ENCODE results near the gene FAF2. TPM values are rescaled to one million over a fixed set of nuclear protein-coding genes. Genes with fewer than 3 reads are reported as not detected.
"Not testable (repeated sequence)": the region's sequence is repeated elsewhere in the genome, so short reads cannot be mapped to it uniquely, and the experiment has no call there.

Gene FAF2
- total RNA-seq, 2 donors from 2014 or later: 41.1 to 41.3 TPM

GRCh38 chr5:176461349-176461748, 13.2 kb downstream of the FAF2 start:
- peaks cover 36% of the 10 kb centered on the region for H3K36me3 Mint-ChIP-seq (ENCODE audit: low read depth)
- no peak for ATAC-seq (replicated peaks)
- H3K27ac Mint-ChIP-seq: no peak overlapping the region
- H3K9me3 Mint-ChIP-seq: no peaks in the 10 kb centered on the region
- no peak overlapping the region for H3K4me3 Mint-ChIP-seq
- H3K27me3 Mint-ChIP-seq: no peaks in the 10 kb centered on the region
- peaks cover 12% of the 10 kb centered on the region for H3K4me1 Mint-ChIP-seq

DNA sequence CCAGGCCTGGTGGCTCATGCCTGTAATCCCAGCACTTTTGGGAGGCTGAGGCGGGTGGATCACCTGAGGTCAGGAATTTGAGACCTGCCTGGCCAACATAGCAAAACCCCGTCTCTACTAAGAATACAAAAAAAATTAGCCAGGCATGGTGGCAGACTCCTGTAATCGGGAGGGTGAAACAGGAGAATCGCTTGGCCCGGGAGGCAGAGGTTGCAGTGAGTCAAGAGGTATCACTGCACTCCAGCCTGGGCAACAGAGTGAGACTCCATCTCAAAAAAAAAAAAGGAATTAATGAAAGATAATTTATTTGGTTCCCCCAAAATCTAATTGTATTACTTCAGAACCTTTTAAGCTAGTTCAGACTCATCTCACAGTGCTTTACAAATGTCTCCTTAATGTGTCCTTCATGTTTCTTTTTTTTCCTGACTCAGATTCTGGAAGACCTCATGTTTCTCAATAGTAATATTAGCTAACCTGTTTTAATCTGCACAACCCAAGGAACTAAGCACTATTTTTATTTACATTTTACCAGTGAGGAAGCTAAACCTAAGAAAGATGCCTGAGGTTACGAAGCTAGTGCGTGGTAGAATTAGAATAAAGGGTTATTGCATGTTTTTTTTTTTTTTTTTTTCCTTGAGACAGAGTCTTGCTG, 15.1 kb downstream of the FAF2 start:
- peaks cover 46% of the 10 kb centered on the region for H3K36me3 Mint-ChIP-seq (ENCODE audit: low read depth)
- no peak for ATAC-seq (replicated peaks)

GRCh38 chr5:176466245-176466871, 18.2 kb downstream of the FAF2 start:
- ATAC-seq (replicated peaks): no peak
- Mint-ChIP-seq H3K27me3 (no peaks in the 10 kb centered on the region), H3K9me3 (no peaks in the 10 kb centered on the region), H3K4me1 (peaks cover 9% of the 10 kb centered on the region), H3K27ac (peak overlapping the region; percentile 33), H3K36me3 (ENCODE audit: low read depth) (peaks cover 52% of the 10 kb centered on the region), H3K4me3 (no peak overlapping the region)

More for the DNA sequence above, 15.1 kb downstream of the FAF2 start:
- Mint-ChIP-seq H3K9me3 (no peaks in the 10 kb centered on the region), H3K4me3 (no peak overlapping the region), H3K4me1 (peaks cover 17% of the 10 kb centered on the region), H3K27ac (no peak overlapping the region), H3K27me3 (no peaks in the 10 kb centered on the region)

GRCh38 chr5:176469296-176469695, 21.1 kb downstream of the FAF2 start:
- Mint-ChIP-seq H3K36me3 (ENCODE audit: low read depth) (peaks cover 59% of the 10 kb centered on the region), H3K9me3 (no peaks in the 10 kb centered on the region), H3K4me1 (peaks cover 20% of the 10 kb centered on the region), H3K27ac (no peak overlapping the region), H3K27me3 (no peaks in the 10 kb centered on the region), H3K4me3 (no peak overlapping the region)
- no peak for ATAC-seq (replicated peaks)

GRCh38 chr5:176470539-176470938, 22.4 kb downstream of the FAF2 start:
- H3K4me1 Mint-ChIP-seq: peaks cover 20% of the 10 kb centered on the region
- no peaks in the 10 kb centered on the region for H3K27me3 Mint-ChIP-seq
- ATAC-seq (replicated peaks): no peak
- H3K4me3 Mint-ChIP-seq: no peak overlapping the region
- no peaks in the 10 kb centered on the region for H3K9me3 Mint-ChIP-seq
- peaks cover 50% of the 10 kb centered on the region for H3K36me3 Mint-ChIP-seq (ENCODE audit: low read depth)
- no peak overlapping the region for H3K27ac Mint-ChIP-seq

- no peak for ATAC-seq (replicated peaks)
- Mint-ChIP-seq H3K9me3 (no peaks in the 10 kb centered on the region), H3K4me3 (no peak overlapping the region), H3K36me3 (ENCODE audit: low read depth) (peaks cover 49% of the 10 kb centered on the region), H3K27ac (no peak overlapping the region), H3K27me3 (no peaks in the 10 kb centered on the region), H3K4me1 (peaks cover 20% of the 10 kb centered on the region)
These were observed 22.9 kb downstream of the FAF2 start for GRCh38 chr5:176471098-176471497.

- ATAC-seq (replicated peaks): no peak
- Mint-ChIP-seq H3K27ac (no peak overlapping the region), H3K9me3 (no peaks in the 10 kb centered on the region), H3K36me3 (ENCODE audit: low read depth) (peaks cover 41% of the 10 kb centered on the region), H3K4me3 (no peak overlapping the region), H3K4me1 (peaks cover 19% of the 10 kb centered on the region), H3K27me3 (no peaks in the 10 kb centered on the region)
These were observed 25.3 kb downstream of the FAF2 start for GRCh38 chr5:176473335-176474006.

DNA sequence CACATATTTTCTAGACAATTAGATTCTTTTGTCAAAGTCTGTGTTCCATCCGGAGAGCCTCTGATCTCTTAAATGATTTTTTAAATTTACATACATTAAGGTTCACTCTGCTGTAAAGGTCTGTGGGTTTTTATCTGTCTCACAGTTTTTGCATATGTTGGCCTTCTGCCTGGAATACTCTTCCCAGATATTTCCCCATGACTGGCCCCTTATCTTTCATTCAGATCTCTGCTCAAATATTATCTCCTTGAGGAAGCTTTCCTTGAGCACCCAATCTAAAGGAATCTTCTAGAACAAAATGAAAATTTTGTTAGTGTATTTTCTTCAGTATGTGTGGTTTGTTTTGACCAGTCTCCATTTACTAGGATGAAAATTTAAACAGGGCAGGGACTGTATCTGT, 26.3 kb downstream of the FAF2 start:
- ATAC-seq (replicated peaks): no peak
- H3K36me3 Mint-ChIP-seq (ENCODE audit: low read depth): peaks cover 46% of the 10 kb centered on the region

GRCh38 chr5:176481711-176482110, 33.5 kb downstream of the FAF2 start:
- peaks cover 16% of the 10 kb centered on the region for H3K4me1 Mint-ChIP-seq
- H3K27ac Mint-ChIP-seq: no peak overlapping the region
- no peaks in the 10 kb centered on the region for H3K9me3 Mint-ChIP-seq
- ATAC-seq (replicated peaks): peak; percentile 85
- H3K27me3 Mint-ChIP-seq: no peaks in the 10 kb centered on the region
- H3K36me3 Mint-ChIP-seq (ENCODE audit: low read depth): peaks cover 75% of the 10 kb centered on the region
- H3K4me3 Mint-ChIP-seq: peak overlapping the region; percentile 13

More for the DNA sequence above, 26.3 kb downstream of the FAF2 start:
- no peak overlapping the region for H3K4me3 Mint-ChIP-seq
- H3K4me1 Mint-ChIP-seq: peaks cover 19% of the 10 kb centered on the region
- H3K27ac Mint-ChIP-seq: peak overlapping the region; percentile 53
- no peaks in the 10 kb centered on the region for H3K9me3 Mint-ChIP-seq
- no peaks in the 10 kb centered on the region for H3K27me3 Mint-ChIP-seq

DNA sequence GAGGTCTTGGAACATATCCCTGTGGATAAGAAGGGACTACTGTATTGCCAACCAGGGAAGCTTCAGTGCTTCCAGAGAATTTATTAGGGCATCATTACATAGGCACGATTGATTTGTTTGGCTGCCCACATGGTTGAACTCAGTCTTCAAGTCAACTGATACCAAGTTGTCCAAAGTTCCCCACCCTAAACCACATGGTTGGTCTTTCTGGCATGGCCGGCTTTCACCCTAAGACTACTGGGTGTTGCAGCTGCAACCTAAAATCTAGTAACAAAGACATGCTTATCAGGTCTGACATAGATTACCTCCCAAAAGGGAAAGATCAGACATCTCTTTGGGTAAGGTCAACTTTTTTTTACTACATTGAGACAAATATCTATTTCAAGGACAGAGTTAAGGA, 37.0 kb downstream of the FAF2 start:
- no peak for ATAC-seq (replicated peaks)
- Mint-ChIP-seq H3K4me3 (no peak overlapping the region), H3K4me1 (peaks cover 27% of the 10 kb centered on the region), H3K27me3 (no peaks in the 10 kb centered on the region), H3K27ac (no peak overlapping the region), H3K9me3 (no peaks in the 10 kb centered on the region), H3K36me3 (ENCODE audit: low read depth) (peaks cover 88% of the 10 kb centered on the region)

GRCh38 chr5:176486189-176486757, 38.1 kb downstream of the FAF2 start:
- Mint-ChIP-seq H3K27ac (no peak overlapping the region), H3K4me3 (no peak overlapping the region), H3K4me1 (peaks cover 27% of the 10 kb centered on the region), H3K36me3 (ENCODE audit: low read depth) (peaks cover 95% of the 10 kb centered on the region), H3K27me3 (no peaks in the 10 kb centered on the region), H3K9me3 (no peaks in the 10 kb centered on the region)
- no peak for ATAC-seq (replicated peaks)

DNA sequence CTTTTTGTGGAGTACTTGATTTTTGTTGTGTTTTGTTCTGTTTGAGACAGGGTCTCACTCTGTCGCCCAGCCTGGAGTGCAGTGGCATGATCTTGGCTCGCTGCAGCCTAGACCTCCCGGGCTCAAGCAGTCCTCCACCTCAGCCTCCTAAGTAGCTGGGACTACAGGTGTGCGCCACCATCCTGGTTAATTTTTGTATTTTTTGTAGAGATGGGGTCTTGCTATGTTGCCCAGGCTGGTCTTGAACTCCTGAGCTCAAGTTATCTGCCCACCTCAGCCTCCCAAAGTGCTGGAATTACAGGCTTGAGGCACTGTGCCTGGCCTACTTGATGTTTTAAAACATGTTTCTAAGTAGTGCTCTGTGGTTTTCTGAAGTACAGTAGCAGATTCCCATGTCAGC, 39.0 kb downstream of the FAF2 start:
- Mint-ChIP-seq H3K36me3 (ENCODE audit: low read depth) (peaks cover 97% of the 10 kb centered on the region), H3K4me1 (peaks cover 27% of the 10 kb centered on the region)
- not testable (repeated sequence) for ATAC-seq (replicated peaks); H3K27ac Mint-ChIP-seq; H3K27me3 Mint-ChIP-seq; H3K4me3 Mint-ChIP-seq; H3K9me3 Mint-ChIP-seq

- peak overlapping the region; percentile 1 for H3K4me3 Mint-ChIP-seq
- no peaks in the 10 kb centered on the region for H3K9me3 Mint-ChIP-seq
- H3K27me3 Mint-ChIP-seq: no peaks in the 10 kb centered on the region
- peaks cover 97% of the 10 kb centered on the region for H3K36me3 Mint-ChIP-seq (ENCODE audit: low read depth)
- H3K4me1 Mint-ChIP-seq: peaks cover 19% of the 10 kb centered on the region
- peak overlapping the region; percentile 28 for H3K27ac Mint-ChIP-seq
- no peak for ATAC-seq (replicated peaks)
These were observed 40.9 kb downstream of the FAF2 start for GRCh38 chr5:176489077-176489476.

GRCh38 chr5:176490301-176490700, 42.1 kb downstream of the FAF2 start:
- no peak for ATAC-seq (replicated peaks)
- Mint-ChIP-seq H3K4me3 (no peak overlapping the region), H3K27me3 (no peaks in the 10 kb centered on the region), H3K4me1 (peaks cover 19% of the 10 kb centered on the region), H3K27ac (no peak overlapping the region), H3K9me3 (no peaks in the 10 kb centered on the region), H3K36me3 (ENCODE audit: low read depth) (peaks cover 97% of the 10 kb centered on the region)

- H3K9me3 Mint-ChIP-seq: no peaks in the 10 kb centered on the region
- H3K4me3 Mint-ChIP-seq: no peak overlapping the region
- peaks cover 18% of the 10 kb centered on the region for H3K4me1 Mint-ChIP-seq
- H3K36me3 Mint-ChIP-seq (ENCODE audit: low read depth): peaks cover 97% of the 10 kb centered on the region
- no peaks in the 10 kb centered on the region for H3K27me3 Mint-ChIP-seq
- no peak overlapping the region for H3K27ac Mint-ChIP-seq
- ATAC-seq (replicated peaks): no peak
These were observed 42.9 kb downstream of the FAF2 start for GRCh38 chr5:176491101-176491502.

Data from activated T-helper 17 cell treated with anti-CD3 and anti-CD28 coated beads, Interleukin-2, amount 50 U/mL, for 72 hours (primary cell).